ENCODE data around the gene TMPRSS2.

GRCh38 chr21:41480086-41480690 is 27.8 kb downstream of the TMPRSS2 start:
- TF ChIP-seq EZH2 (conservative IDR thresholded peaks at IDR 0.05; ENCODE audit: low read depth, low read length): no peak
- TF ChIP-seq ZNF747 (CRISPR knock-in tag; IDR thresholded peaks at IDR 0.05; ENCODE audit: borderline replicate concordance): no peak
- TF ChIP-seq ZBTB33 (CRISPR knock-in tag; IDR thresholded peaks at IDR 0.05): no peak
- no peak for TF ChIP-seq ZNF503 (CRISPR knock-in tag; IDR thresholded peaks at IDR 0.05)
- TF ChIP-seq CTCF (CRISPR knock-in tag; IDR thresholded peaks at IDR 0.05): no peak
- TF ChIP-seq POLR2A (IDR thresholded peaks at IDR 0.05; ENCODE audit: insufficient read depth in 1 of 2, low read depth in 2 of 2, low read length in 2 of 2): no peak
- TF ChIP-seq ETV6 (CRISPR knock-in tag; conservative IDR thresholded peaks at IDR 0.05): no peak
- TF ChIP-seq ELF4 (CRISPR knock-in tag; IDR thresholded peaks at IDR 0.05; ENCODE audit: borderline replicate concordance): no peak
- no peak for TF ChIP-seq ZFX (CRISPR knock-in tag; IDR thresholded peaks at IDR 0.05; ENCODE audit: low read depth)
- no peak for TF ChIP-seq PREB (CRISPR knock-in tag; IDR thresholded peaks at IDR 0.05)
- no peak for TF ChIP-seq REST (IDR thresholded peaks at IDR 0.05; ENCODE audit: borderline replicate concordance in 1 of 2, low read depth in 1 of 2, low read length in 2 of 2)
- TF ChIP-seq ZNF143 (CRISPR knock-in tag; IDR thresholded peaks at IDR 0.05): no peak

All from HepG2 (cell line).